Type B pancreatic cell (in vitro differentiated cells): ENCODE results near the gene GRIA1. TPM values are rescaled to one million over a fixed set of nuclear protein-coding genes. Genes with fewer than 3 reads are reported as not detected.

Experiments
- DNase-seq: peaks from one replicate; pipeline ENCODE4 v3.0.0; 2021; ENCODE audit warnings: mixed read lengths; ENCODE audit not compliant: unreplicated experiment; ENCODE audit errors: extremely low spot score
- H3K27ac Mint-ChIP-seq: 2 replicates; pipeline ENCODE4 v1.8.0; 2021; ENCODE audit warnings: mild to moderate bottlenecking, mixed read lengths
- H3K27me3 Mint-ChIP-seq: 2 replicates; pipeline ENCODE4 v1.8.0; 2021; ENCODE audit warnings: mixed read lengths
- H3K36me3 Mint-ChIP-seq: 2 replicates; pipeline ENCODE4 v1.8.0; 2021; ENCODE audit warnings: mixed read lengths
- H3K4me1 Mint-ChIP-seq: one replicate; pipeline ENCODE4 v1.8.0; 2021; ENCODE audit warnings: mixed read lengths; ENCODE audit not compliant: unreplicated experiment
- H3K4me3 Mint-ChIP-seq: 2 replicates; pipeline ENCODE4 v1.8.0; 2021; ENCODE audit warnings: mild to moderate bottlenecking, mixed read lengths
- H3K9me3 Mint-ChIP-seq: 2 replicates; pipeline ENCODE4 v1.8.0; 2021; ENCODE audit warnings: mixed read lengths
- total RNA-seq: library from RNA; stranded (reverse); gene quantifications from 2 replicates; pipeline ENCODE4 v1.2.1, GENCODE V29; 2021; ENCODE audit warnings: low replicate concordance
- TF ChIP-seq, protein P1 (sequence below): fragments of 200-600 bp; sonication (generic); conservative IDR thresholded peaks from 2 replicates; pipeline ENCODE4 v1.5.0; 2021; ENCODE audit warnings: antibody characterized with exemption, mild to moderate bottlenecking

GRIA1 gene
- total RNA-seq, 1 donor from 2014 or later, result 18.0 TPM

- H3K4me1 Mint-ChIP-seq, result peaks cover 20% of the 10 kb centered on the region
- no peaks in the 10 kb centered on the region for H3K27me3 Mint-ChIP-seq
- no peak overlapping the region for H3K4me3 Mint-ChIP-seq
- TF ChIP-seq, protein P1, sequence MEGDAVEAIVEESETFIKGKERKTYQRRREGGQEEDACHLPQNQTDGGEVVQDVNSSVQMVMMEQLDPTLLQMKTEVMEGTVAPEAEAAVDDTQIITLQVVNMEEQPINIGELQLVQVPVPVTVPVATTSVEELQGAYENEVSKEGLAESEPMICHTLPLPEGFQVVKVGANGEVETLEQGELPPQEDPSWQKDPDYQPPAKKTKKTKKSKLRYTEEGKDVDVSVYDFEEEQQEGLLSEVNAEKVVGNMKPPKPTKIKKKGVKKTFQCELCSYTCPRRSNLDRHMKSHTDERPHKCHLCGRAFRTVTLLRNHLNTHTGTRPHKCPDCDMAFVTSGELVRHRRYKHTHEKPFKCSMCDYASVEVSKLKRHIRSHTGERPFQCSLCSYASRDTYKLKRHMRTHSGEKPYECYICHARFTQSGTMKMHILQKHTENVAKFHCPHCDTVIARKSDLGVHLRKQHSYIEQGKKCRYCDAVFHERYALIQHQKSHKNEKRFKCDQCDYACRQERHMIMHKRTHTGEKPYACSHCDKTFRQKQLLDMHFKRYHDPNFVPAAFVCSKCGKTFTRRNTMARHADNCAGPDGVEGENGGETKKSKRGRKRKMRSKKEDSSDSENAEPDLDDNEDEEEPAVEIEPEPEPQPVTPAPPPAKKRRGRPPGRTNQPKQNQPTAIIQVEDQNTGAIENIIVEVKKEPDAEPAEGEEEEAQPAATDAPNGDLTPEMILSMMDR, result no peak
- no peak for DNase-seq
- H3K36me3 Mint-ChIP-seq, result no peaks in the 10 kb centered on the region
- H3K9me3 Mint-ChIP-seq, result peaks cover 6% of the 10 kb centered on the region
- H3K27ac Mint-ChIP-seq, result no peak overlapping the region
These were observed 170.4 kb downstream of the GRIA1 start for GRCh38 chr5:153660919-153661318.

GRCh38 chr5:153661897-153662296 lies 171.4 kb downstream of the GRIA1 start:
- peaks cover 6% of the 10 kb centered on the region for H3K9me3 Mint-ChIP-seq
- no peak overlapping the region for H3K4me3 Mint-ChIP-seq
- peaks cover 20% of the 10 kb centered on the region for H3K4me1 Mint-ChIP-seq
- no peak overlapping the region for H3K27ac Mint-ChIP-seq
- H3K27me3 Mint-ChIP-seq, result no peaks in the 10 kb centered on the region
- no peaks in the 10 kb centered on the region for H3K36me3 Mint-ChIP-seq
- no peak for DNase-seq
- TF ChIP-seq, protein P1, result no peak

DNA sequence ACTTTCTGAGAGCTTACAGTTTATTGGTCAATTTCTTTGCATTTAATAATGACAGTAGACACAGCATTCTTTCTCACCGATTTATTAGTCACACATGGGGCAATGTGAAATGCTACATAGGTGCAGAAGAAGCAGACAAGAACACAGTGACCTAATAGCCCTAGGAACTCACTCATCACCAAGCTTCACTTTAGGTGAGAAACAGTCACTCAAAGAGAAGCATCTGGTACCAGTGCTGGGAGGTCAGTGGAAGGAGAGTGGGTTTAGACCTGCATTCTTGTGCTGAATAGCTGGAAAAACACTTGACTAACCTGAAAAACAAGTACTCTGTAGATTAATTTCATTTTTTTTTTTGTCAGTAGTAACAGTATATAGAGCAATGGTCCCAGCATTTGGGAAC lies 179.6 kb downstream of the GRIA1 start:
- peak overlapping the region; percentile 12 for H3K27ac Mint-ChIP-seq

GRCh38 chr5:153671653-153672346 lies 181.3 kb downstream of the GRIA1 start:
- no peak for DNase-seq
- TF ChIP-seq, protein P1, result no peak
- H3K9me3 Mint-ChIP-seq, result peaks cover 14% of the 10 kb centered on the region
- no peaks in the 10 kb centered on the region for H3K4me1 Mint-ChIP-seq
- H3K27ac Mint-ChIP-seq, result no peak overlapping the region
- no peak overlapping the region for H3K4me3 Mint-ChIP-seq
- H3K27me3 Mint-ChIP-seq, result no peaks in the 10 kb centered on the region
- H3K36me3 Mint-ChIP-seq, result no peaks in the 10 kb centered on the region

More for the DNA sequence above, 179.6 kb downstream of the GRIA1 start:
- no peaks in the 10 kb centered on the region for H3K27me3 Mint-ChIP-seq
- peaks cover 20% of the 10 kb centered on the region for H3K9me3 Mint-ChIP-seq
- no peaks in the 10 kb centered on the region for H3K4me1 Mint-ChIP-seq
- no peak overlapping the region for H3K4me3 Mint-ChIP-seq
- H3K36me3 Mint-ChIP-seq, result no peaks in the 10 kb centered on the region
- TF ChIP-seq, protein P1, result no peak
- no peak for DNase-seq

DNA sequence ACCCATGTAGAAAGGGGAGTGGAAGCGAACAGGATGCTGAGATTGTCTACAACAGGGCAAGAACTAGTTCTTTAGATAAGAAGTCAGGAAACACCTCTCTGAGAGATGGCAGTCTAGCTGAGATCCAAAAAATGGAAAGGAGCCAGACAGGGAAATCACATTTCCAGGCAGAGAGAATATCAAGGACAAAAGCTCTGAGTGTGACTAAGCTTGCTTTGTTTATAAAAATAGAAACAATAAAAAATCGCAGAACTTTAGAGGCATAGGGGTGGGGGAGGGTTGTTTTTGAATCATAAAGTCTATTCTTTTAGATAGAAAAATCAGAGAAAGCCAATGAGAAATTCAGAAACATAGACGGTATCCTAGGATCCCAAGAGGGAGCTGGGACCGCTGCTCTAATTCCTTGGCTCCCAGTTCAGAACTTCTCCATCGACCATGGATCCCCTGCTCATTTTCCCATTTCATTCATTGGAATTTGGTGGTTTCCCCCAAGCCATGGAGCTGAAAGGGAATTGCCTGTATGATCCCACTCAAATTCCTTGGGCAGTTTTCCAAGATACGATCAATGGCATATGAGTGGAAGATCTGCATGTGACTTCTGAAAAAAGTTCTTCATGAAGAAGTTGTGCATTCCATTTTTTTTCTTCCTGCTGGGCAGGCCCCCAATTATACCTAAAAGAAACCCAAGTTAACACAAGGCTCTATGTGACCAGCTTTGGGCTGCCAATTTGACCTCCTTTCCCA lies 182.0 kb downstream of the GRIA1 start:
- Mint-ChIP-seq H3K36me3 (no peaks in the 10 kb centered on the region), H3K27ac (no peak overlapping the region), H3K4me1 (no peaks in the 10 kb centered on the region), H3K4me3 (no peak overlapping the region), H3K27me3 (no peaks in the 10 kb centered on the region), H3K9me3 (peaks cover 14% of the 10 kb centered on the region)
- DNase-seq, result no peak
- TF ChIP-seq, protein P1, result no peak
